ENCODE results near the gene C1QTNF7.

Gene C1QTNF7, protein sequence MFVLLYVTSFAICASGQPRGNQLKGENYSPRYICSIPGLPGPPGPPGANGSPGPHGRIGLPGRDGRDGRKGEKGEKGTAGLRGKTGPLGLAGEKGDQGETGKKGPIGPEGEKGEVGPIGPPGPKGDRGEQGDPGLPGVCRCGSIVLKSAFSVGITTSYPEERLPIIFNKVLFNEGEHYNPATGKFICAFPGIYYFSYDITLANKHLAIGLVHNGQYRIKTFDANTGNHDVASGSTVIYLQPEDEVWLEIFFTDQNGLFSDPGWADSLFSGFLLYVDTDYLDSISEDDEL
- total RNA-seq = 0 reads per million in 3 donors

DNA sequence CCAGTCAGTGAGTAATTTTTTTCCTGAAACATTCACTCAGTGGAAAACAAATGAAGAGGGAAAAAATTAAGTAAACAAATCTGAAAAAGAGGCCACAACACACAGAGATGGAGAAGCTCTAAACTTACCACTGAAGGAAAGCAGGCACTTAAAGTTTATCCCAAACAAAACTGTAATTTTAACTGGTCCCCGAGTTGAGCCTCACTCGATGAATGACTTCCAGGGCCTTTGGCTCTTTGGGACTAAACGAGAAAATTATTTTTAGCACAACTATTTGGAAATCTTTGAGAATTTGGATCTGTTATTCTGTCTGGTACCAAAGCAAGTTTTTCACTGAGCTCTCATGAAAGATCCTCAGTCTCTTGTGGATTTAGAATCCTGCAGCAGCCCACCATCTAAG lies at the start of gene C1QTNF7:
TSS of gene C1QTNF7 (plus strand) at position 333 of the 400 bp plus-strand sequence. CDS start 7,711 bp downstream, outside the sequence.
- Histone ChIP-seq H3K4me1 (ENCODE audit: control insufficient read depth, insufficient read depth, low read length, poor library complexity, severe bottlenecking) (no peaks in the 10 kb centered on the region), H3K27ac (ENCODE audit: insufficient read depth, low read length, poor library complexity, severe bottlenecking) (no peak within 1 kb of the TSS), H3K4me3 (ENCODE audit: insufficient read depth, low read depth, low read length, poor library complexity, severe bottlenecking) (no peak within 1 kb of the TSS), H3K9me3 (ENCODE audit: control insufficient read depth, low read length) (no peaks in the 10 kb centered on the region), H3K36me3 (ENCODE audit: control insufficient read depth, insufficient read depth, low read length) (no peaks in the 10 kb centered on the region), H3K27me3 (replicated peaks; ENCODE audit: control insufficient read depth, insufficient read depth, low read length, poor library complexity, severe bottlenecking) (no peaks in the 10 kb centered on the region)
- no peak for DNase-seq

DNA sequence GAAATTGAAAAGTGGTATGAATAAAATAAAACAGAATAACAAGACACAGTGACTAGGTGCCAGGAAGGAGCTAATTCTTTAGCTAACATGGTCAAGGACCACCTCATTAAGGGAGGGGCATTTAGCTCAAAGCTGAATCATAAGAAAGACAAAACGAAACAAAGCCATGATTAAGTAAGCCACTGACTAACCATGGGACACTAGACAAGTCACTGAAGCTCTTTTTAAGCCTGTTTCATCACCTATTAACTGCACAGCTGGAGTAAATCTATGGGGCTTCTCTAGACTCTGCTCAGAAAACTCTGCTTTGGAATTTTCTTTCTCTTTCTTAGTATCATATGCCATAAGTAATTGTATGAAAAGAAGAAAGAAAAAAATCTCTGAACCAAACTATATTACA lies 49.8 kb upstream of the C1QTNF7 start:
- no peak for DNase-seq
- no peaks in the 10 kb centered on the region for H3K4me1 ChIP-seq (ENCODE audit: control insufficient read depth, insufficient read depth, low read length, poor library complexity, severe bottlenecking)
- no peak overlapping the region for H3K4me3 ChIP-seq (ENCODE audit: insufficient read depth, low read depth, low read length, poor library complexity, severe bottlenecking)
- no peaks in the 10 kb centered on the region for H3K36me3 ChIP-seq (ENCODE audit: control insufficient read depth, insufficient read depth, low read length)
- no peak overlapping the region for H3K27ac ChIP-seq (ENCODE audit: insufficient read depth, low read length, poor library complexity, severe bottlenecking)
- H3K9me3 ChIP-seq (ENCODE audit: control insufficient read depth, low read length) = no peaks in the 10 kb centered on the region
- no peaks in the 10 kb centered on the region for H3K27me3 ChIP-seq (replicated peaks; ENCODE audit: control insufficient read depth, insufficient read depth, low read length, poor library complexity, severe bottlenecking)

- Histone ChIP-seq H3K27ac (ENCODE audit: insufficient read depth, low read length, poor library complexity, severe bottlenecking) (no peak overlapping the region), H3K4me1 (ENCODE audit: control insufficient read depth, insufficient read depth, low read length, poor library complexity, severe bottlenecking) (no peaks in the 10 kb centered on the region)
Measured at GRCh38 chr4:15378493-15378892, 49.3 kb upstream of the C1QTNF7 start.

DNA sequence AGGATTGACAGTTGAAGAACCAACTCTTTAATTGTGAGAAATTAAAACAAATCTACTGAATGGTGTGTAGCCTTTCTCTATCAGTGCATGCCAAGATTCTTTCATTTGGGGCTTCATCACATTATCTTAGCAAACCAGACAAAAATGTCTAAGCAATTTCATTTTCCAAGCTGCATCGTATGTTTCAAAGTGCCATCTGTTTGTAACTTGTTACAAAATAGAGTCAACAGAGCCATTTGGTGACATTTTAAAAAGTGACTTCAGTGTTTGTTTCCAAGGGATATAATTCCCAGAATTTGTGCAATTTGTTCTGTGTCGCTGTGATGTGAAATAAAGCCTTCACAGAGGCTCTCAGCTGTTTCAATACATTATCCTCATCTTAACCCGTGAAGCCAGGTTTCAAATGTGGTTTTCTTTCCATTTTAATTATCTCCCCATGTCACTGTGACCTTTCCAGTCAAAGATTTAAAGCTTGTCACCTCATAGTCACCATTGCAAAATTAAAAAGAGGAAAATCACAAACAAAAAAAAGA lies 46.0 kb upstream of the C1QTNF7 start:
- Histone ChIP-seq H3K4me3 (ENCODE audit: insufficient read depth, low read depth, low read length, poor library complexity, severe bottlenecking) (no peak overlapping the region), H3K27me3 (replicated peaks; ENCODE audit: control insufficient read depth, insufficient read depth, low read length, poor library complexity, severe bottlenecking) (no peaks in the 10 kb centered on the region), H3K27ac (ENCODE audit: insufficient read depth, low read length, poor library complexity, severe bottlenecking) (no peak overlapping the region), H3K4me1 (ENCODE audit: control insufficient read depth, insufficient read depth, low read length, poor library complexity, severe bottlenecking) (no peaks in the 10 kb centered on the region), H3K9me3 (ENCODE audit: control insufficient read depth, low read length) (no peaks in the 10 kb centered on the region), H3K36me3 (ENCODE audit: control insufficient read depth, insufficient read depth, low read length) (no peaks in the 10 kb centered on the region)
- no peak for DNase-seq

More at GRCh38 chr4:15378493-15378892, 49.3 kb upstream of the C1QTNF7 start:
- Histone ChIP-seq H3K36me3 (ENCODE audit: control insufficient read depth, insufficient read depth, low read length) (no peaks in the 10 kb centered on the region), H3K27me3 (replicated peaks; ENCODE audit: control insufficient read depth, insufficient read depth, low read length, poor library complexity, severe bottlenecking) (no peaks in the 10 kb centered on the region), H3K9me3 (ENCODE audit: control insufficient read depth, low read length) (no peaks in the 10 kb centered on the region), H3K4me3 (ENCODE audit: insufficient read depth, low read depth, low read length, poor library complexity, severe bottlenecking) (no peak overlapping the region)
- DNase-seq = no peak

DNA sequence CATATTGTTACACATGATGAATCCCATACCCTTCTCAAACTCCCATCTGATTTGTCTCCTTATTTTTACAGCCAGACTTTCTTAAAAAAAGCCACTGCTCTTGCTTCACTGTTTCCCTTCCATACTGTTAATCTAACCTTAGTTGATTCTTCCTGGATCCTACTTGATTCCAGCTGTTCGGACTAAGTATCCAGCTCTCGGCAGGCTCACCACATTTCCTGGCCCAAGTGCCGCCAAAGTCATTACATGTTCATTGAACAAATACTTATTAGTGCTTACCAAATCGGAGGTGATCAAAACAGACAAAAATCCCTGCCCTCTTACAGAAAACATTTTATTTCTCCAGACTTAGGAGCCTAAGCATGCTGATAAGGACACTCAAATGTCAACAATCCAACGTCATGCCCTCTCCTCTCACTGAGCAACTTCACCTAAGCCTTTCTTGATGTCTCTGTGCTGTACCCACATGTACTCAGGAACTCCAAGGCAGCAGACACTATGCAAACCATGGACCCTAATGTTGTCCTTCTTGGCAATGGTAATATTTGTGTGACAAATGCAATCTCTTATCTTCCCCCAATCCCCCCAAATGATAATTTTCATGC lies 45.1 kb upstream of the C1QTNF7 start:
- H3K4me3 ChIP-seq (ENCODE audit: insufficient read depth, low read depth, low read length, poor library complexity, severe bottlenecking) = no peak overlapping the region
- DNase-seq = no peak
- no peaks in the 10 kb centered on the region for H3K27me3 ChIP-seq (replicated peaks; ENCODE audit: control insufficient read depth, insufficient read depth, low read length, poor library complexity, severe bottlenecking)
- H3K27ac ChIP-seq (ENCODE audit: insufficient read depth, low read length, poor library complexity, severe bottlenecking) = no peak overlapping the region
- no peaks in the 10 kb centered on the region for H3K4me1 ChIP-seq (ENCODE audit: control insufficient read depth, insufficient read depth, low read length, poor library complexity, severe bottlenecking)
- H3K9me3 ChIP-seq (ENCODE audit: control insufficient read depth, low read length) = no peaks in the 10 kb centered on the region
- no peaks in the 10 kb centered on the region for H3K36me3 ChIP-seq (ENCODE audit: control insufficient read depth, insufficient read depth, low read length)

- H3K27me3 ChIP-seq (replicated peaks; ENCODE audit: control insufficient read depth, insufficient read depth, low read length, poor library complexity, severe bottlenecking) = no peaks in the 10 kb centered on the region
- no peaks in the 10 kb centered on the region for H3K4me1 ChIP-seq (ENCODE audit: control insufficient read depth, insufficient read depth, low read length, poor library complexity, severe bottlenecking)
- no peak for DNase-seq
- H3K27ac ChIP-seq (ENCODE audit: insufficient read depth, low read length, poor library complexity, severe bottlenecking) = no peak overlapping the region
- no peaks in the 10 kb centered on the region for H3K9me3 ChIP-seq (ENCODE audit: control insufficient read depth, low read length)
- no peak overlapping the region for H3K4me3 ChIP-seq (ENCODE audit: insufficient read depth, low read depth, low read length, poor library complexity, severe bottlenecking)
- no peaks in the 10 kb centered on the region for H3K36me3 ChIP-seq (ENCODE audit: control insufficient read depth, insufficient read depth, low read length)
Measured at GRCh38 chr4:15385515-15385914, 42.3 kb upstream of the C1QTNF7 start.

DNA sequence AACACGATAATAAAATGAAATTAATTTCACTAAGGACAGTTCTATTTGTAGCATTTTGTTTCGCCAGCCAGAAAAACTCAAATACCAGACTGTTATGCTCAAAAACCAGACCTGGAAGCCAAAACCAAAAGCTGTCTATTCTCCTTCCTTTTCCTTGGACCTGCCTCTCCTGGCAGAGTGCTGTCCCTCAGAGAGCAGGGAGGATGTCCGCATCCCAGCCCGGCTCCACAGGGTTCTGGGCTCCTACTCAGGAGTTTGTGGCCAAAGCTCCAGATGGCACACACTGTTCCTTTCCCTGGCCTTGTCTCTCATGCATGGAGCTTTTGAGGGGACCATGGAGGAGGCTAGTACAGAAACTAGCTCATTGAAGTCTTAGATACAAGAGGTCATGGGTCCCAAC lies 41.9 kb upstream of the C1QTNF7 start:
- no peaks in the 10 kb centered on the region for H3K4me1 ChIP-seq (ENCODE audit: control insufficient read depth, insufficient read depth, low read length, poor library complexity, severe bottlenecking)
- H3K27ac ChIP-seq (ENCODE audit: insufficient read depth, low read length, poor library complexity, severe bottlenecking) = no peak overlapping the region
- H3K36me3 ChIP-seq (ENCODE audit: control insufficient read depth, insufficient read depth, low read length) = no peaks in the 10 kb centered on the region
- no peak for DNase-seq
- H3K27me3 ChIP-seq (replicated peaks; ENCODE audit: control insufficient read depth, insufficient read depth, low read length, poor library complexity, severe bottlenecking) = no peaks in the 10 kb centered on the region
- no peak overlapping the region for H3K4me3 ChIP-seq (ENCODE audit: insufficient read depth, low read depth, low read length, poor library complexity, severe bottlenecking)
- H3K9me3 ChIP-seq (ENCODE audit: control insufficient read depth, low read length) = no peaks in the 10 kb centered on the region

- no peak for DNase-seq
- Histone ChIP-seq H3K27ac (ENCODE audit: insufficient read depth, low read length, poor library complexity, severe bottlenecking) (no peak overlapping the region), H3K36me3 (ENCODE audit: control insufficient read depth, insufficient read depth, low read length) (no peaks in the 10 kb centered on the region), H3K9me3 (ENCODE audit: control insufficient read depth, low read length) (no peaks in the 10 kb centered on the region), H3K4me3 (ENCODE audit: insufficient read depth, low read depth, low read length, poor library complexity, severe bottlenecking) (no peak overlapping the region), H3K4me1 (ENCODE audit: control insufficient read depth, insufficient read depth, low read length, poor library complexity, severe bottlenecking) (no peaks in the 10 kb centered on the region), H3K27me3 (replicated peaks; ENCODE audit: control insufficient read depth, insufficient read depth, low read length, poor library complexity, severe bottlenecking) (no peaks in the 10 kb centered on the region)
Measured at GRCh38 chr4:15390494-15390893, 37.3 kb upstream of the C1QTNF7 start.

DNA sequence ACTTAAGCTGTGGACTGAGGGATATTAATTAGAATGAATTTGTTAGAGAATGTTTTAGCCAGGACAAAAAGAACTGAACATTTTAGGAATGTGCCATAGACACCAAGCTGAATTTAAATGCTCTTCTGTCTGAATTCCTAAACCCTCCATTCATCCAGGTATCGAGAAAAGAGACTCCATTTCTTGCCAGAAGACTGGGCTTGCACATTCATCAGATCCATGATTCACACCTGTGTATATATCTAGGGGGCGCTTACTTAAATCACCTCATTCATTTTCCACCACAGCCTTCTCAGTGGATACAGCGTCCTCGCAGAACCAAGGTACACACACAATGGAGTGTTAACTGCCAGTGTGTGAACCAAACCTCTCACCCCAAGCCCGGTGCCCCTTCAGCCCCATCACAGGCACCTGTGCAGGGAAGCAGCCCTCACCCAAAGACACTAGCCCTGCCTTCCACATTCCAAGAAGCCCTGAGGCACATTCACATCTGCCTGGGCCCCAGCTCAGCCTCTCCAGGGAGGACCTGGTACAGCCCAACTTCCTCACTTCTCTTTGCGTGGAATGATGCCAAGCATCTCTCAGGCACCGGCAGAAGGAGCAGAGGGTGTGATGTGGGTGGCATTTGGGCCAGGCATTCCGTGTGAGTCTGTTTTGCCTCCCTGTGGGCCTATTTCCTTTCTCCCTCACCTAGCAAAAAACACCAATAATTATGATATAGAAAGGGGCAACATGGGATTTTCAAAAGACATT lies 35.6 kb upstream of the C1QTNF7 start:
- no peaks in the 10 kb centered on the region for H3K36me3 ChIP-seq (ENCODE audit: control insufficient read depth, insufficient read depth, low read length)
- H3K9me3 ChIP-seq (ENCODE audit: control insufficient read depth, low read length) = no peaks in the 10 kb centered on the region
- no peak overlapping the region for H3K27ac ChIP-seq (ENCODE audit: insufficient read depth, low read length, poor library complexity, severe bottlenecking)
- DNase-seq = no peak
- no peaks in the 10 kb centered on the region for H3K27me3 ChIP-seq (replicated peaks; ENCODE audit: control insufficient read depth, insufficient read depth, low read length, poor library complexity, severe bottlenecking)
- no peaks in the 10 kb centered on the region for H3K4me1 ChIP-seq (ENCODE audit: control insufficient read depth, insufficient read depth, low read length, poor library complexity, severe bottlenecking)
- H3K4me3 ChIP-seq (ENCODE audit: insufficient read depth, low read depth, low read length, poor library complexity, severe bottlenecking) = no peak overlapping the region

DNA sequence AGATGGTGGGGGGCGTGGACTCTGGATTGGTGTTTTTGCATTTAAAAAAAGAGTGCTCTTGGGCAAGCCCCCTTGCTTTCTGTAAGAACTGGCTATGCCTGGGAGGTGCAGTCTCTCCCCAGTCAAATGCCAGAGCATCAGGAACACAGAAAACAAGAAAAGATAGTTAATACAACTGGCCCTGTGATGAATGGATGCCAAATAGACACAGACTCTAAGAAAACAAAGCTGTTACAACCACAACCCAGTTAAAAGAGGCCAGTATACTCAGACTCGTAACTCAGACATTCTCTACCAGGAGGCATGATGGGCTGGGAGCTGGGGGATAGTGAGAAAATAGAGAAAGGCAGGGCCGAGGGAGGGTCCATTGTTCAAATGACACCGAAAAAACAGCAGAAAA lies 32.5 kb upstream of the C1QTNF7 start:
- Histone ChIP-seq H3K27ac (ENCODE audit: insufficient read depth, low read length, poor library complexity, severe bottlenecking) (no peak overlapping the region), H3K27me3 (replicated peaks; ENCODE audit: control insufficient read depth, insufficient read depth, low read length, poor library complexity, severe bottlenecking) (no peaks in the 10 kb centered on the region), H3K4me1 (ENCODE audit: control insufficient read depth, insufficient read depth, low read length, poor library complexity, severe bottlenecking) (no peaks in the 10 kb centered on the region), H3K36me3 (ENCODE audit: control insufficient read depth, insufficient read depth, low read length) (no peaks in the 10 kb centered on the region), H3K4me3 (ENCODE audit: insufficient read depth, low read depth, low read length, poor library complexity, severe bottlenecking) (no peak overlapping the region), H3K9me3 (ENCODE audit: control insufficient read depth, low read length) (no peaks in the 10 kb centered on the region)
- DNase-seq = no peak

All from effector memory CD4-positive, alpha-beta T cell (primary cell).